ENCODE measurements around the gene KIF27. TPM values are rescaled to one million over a fixed set of nuclear protein-coding genes. Genes with fewer than 3 reads are reported as not detected.

Gene KIF27
- total and polyA plus RNA-seq, 10 of the 15 experiments (the other 5 are each of a cell fraction or from before 2014, with no cell fraction given): 0.64 to 3.3 (median 1.3) TPM

DNA sequence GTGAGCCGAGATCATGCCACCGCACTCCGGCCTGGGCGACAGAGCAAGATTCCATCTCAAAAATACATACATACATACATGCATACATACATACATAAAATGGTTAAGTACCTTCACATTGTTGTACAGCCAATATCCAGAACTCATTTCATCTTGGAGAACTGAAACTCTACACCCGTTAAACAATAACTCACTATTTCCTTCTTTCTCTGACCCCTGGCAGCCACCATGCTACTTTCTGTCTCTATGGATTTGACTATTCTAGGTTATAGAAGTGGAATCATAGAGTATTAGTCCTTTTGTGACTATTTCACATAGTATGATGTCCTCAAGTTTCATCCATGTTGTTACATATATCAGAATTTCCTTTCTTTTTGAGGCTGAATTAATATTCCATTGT lies 9.6 kb upstream of the KIF27 start:
- ATAC-seq (peak; percentile 38), FAIRE-seq (no peak), DNase-seq (ENCODE audit: low read depth, low spot score) (no peak)
- Histone ChIP-seq H3K9ac (ENCODE audit: control insufficient read depth, insufficient read depth, low read length) (no peak overlapping the region), H3K4me3 (no peak overlapping the region), H3K36me3 (ENCODE audit: control insufficient read depth in 2 of 2, insufficient read depth in 2 of 2, low read length in 1 of 2) (no peaks in the 10 kb centered on the region), H3K79me2 (ENCODE audit: control insufficient read depth, insufficient read depth, low read length) (no peaks in the 10 kb centered on the region), H3K27me3 (replicated peaks in 1 of 2; ENCODE audit: control insufficient read depth in 2 of 2, insufficient read depth in 2 of 2, low read length in 1 of 2) (no peaks in the 10 kb centered on the region), H3K4me2 (ENCODE audit: control insufficient read depth, insufficient read depth) (no peak overlapping the region), H3K4me1 (ENCODE audit: control insufficient read depth, insufficient read depth, low read length) (no peaks in the 10 kb centered on the region), H2AFZ (ENCODE audit: control insufficient read depth, low read depth, low read length) (no peak overlapping the region), H3K9me3 (replicated peaks; ENCODE audit: control insufficient read depth, insufficient read depth, low read length) (no peaks in the 10 kb centered on the region), H4K20me1 (ENCODE audit: control insufficient read depth, insufficient read depth) (no peaks in the 10 kb centered on the region), H3K27ac (ENCODE audit: control insufficient read depth, insufficient read depth) (no peak overlapping the region)
- ChIA-PET SMC1A (ENCODE audit: uncharacterized antibody, unreplicated experiment) (interaction anchor here (0.6 to 0.9 kb wide), 2 partner anchors 9 to 439 kb away, joined by 3 read pairs; no protein-coding TSS in a partner anchor), POLR2A (no interaction called here), CTCF (interaction anchor here (0.8 to 1.1 kb wide), 4 partner anchors 9 to 330 kb away, joined by 3 to 5 read pairs (median 4); partner anchors contain the start of gene KIF27), RAD21 (ENCODE audit: unreplicated experiment) (no interaction called here)
- 84% methylated on average over 5 of the region's 5 CpGs for WGBS (ENCODE audit: insufficient coverage, insufficient replicate concordance, low lambda C conversion rate, missing lambda C conversion rate)
- TF ChIP-seq IKZF1 (conservative IDR thresholded peaks at IDR 0.05) (0 out of 2 replicates have a peak, but pooled peaks have one; percentile 15), BHLHE40 (IDR thresholded peaks at IDR 0.05; ENCODE audit: borderline replicate concordance in 1 of 2, low read depth in 2 of 2, low read length in 1 of 2) (no peak), SREBF1 (IDR thresholded peaks at IDR 0.05; ENCODE audit: low read length) (no peak)
- in situ Hi-C loops (cut with MboI) (no loop called here), intact Hi-C loops (cut with micrococcal nuclease; ENCODE audit: unreplicated experiment) (no loop called here)
- no TSS peak for BruUV-seq (replicated peaks)

DNA sequence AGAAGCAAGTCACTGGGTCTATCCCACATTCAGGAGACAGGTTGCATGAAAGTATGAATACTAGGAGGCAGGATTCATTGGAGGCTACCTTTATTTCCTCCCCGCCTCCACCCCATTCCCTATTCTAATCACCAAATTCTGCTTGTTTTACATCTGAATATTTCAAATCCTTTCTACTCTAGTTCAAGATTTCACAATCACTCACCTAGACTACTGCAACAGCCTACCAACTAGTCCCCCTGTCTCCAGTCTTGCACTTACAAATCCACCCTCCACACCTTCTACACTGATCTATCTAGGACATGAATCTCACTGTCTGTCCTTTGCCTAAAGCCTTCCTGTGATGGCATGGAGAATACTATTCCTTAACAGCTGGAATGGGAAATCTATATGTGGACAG lies 6.4 kb upstream of the KIF27 start:
- no peak overlapping the region for H2AFZ ChIP-seq (ENCODE audit: control insufficient read depth, low read depth, low read length)
- no peak overlapping the region for H3K27ac ChIP-seq (ENCODE audit: control insufficient read depth, insufficient read depth)
- in situ Hi-C loops (cut with MboI): no loop called here
- DNase-seq (ENCODE audit: low read depth, low spot score) (no peak), FAIRE-seq (no peak), ATAC-seq (no peak)
- no peak overlapping the region for H3K4me2 ChIP-seq (ENCODE audit: control insufficient read depth, insufficient read depth)
- H4K20me1 ChIP-seq (ENCODE audit: control insufficient read depth, insufficient read depth): no peaks in the 10 kb centered on the region
- CTCF ChIA-PET: interaction anchor here (0.6 to 1.1 kb wide), 3 partner anchors 10 to 387 kb away, joined by 3 to 5 read pairs (median 4); no protein-coding TSS in a partner anchor
- no TSS peak for BruUV-seq (replicated peaks)
- RAD21 ChIA-PET (ENCODE audit: unreplicated experiment): no interaction called here
- H3K4me3 ChIP-seq: no peak overlapping the region
- no peaks in the 10 kb centered on the region for H3K9me3 ChIP-seq (replicated peaks; ENCODE audit: control insufficient read depth, insufficient read depth, low read length)
- no peaks in the 10 kb centered on the region for H3K79me2 ChIP-seq (ENCODE audit: control insufficient read depth, insufficient read depth, low read length)
- no peak overlapping the region for H3K9ac ChIP-seq (ENCODE audit: control insufficient read depth, insufficient read depth, low read length)
- SMC1A ChIA-PET (ENCODE audit: uncharacterized antibody, unreplicated experiment): interaction anchor here (0.6 to 1.0 kb wide), 2 partner anchors 26 to 438 kb away, joined by 3 to 5 read pairs; no protein-coding TSS in a partner anchor
- no peaks in the 10 kb centered on the region for H3K27me3 ChIP-seq (replicated peaks in 1 of 2; ENCODE audit: control insufficient read depth in 2 of 2, insufficient read depth in 2 of 2, low read length in 1 of 2)
- WGBS (ENCODE audit: insufficient coverage, insufficient replicate concordance, low lambda C conversion rate, missing lambda C conversion rate): 90% methylated on average over 1 of the region's 1 CpG
- H3K36me3 ChIP-seq (ENCODE audit: control insufficient read depth in 2 of 2, insufficient read depth in 2 of 2, low read length in 1 of 2): no peaks in the 10 kb centered on the region
- POLR2A ChIA-PET: no interaction called here
- no peaks in the 10 kb centered on the region; the same call in 1 of the 2 replicates for H3K4me1 ChIP-seq (ENCODE audit: control insufficient read depth, insufficient read depth, low read length)
- intact Hi-C loops (cut with micrococcal nuclease; ENCODE audit: unreplicated experiment): no loop called here
- TF ChIP-seq FOXM1 (IDR thresholded peaks at IDR 0.05; ENCODE audit: low read depth, low read length): no peak
- TF ChIP-seq CREB1 (IDR thresholded peaks at IDR 0.05; ENCODE audit: low read depth): no peak
- no peak for TF ChIP-seq SREBF2 (IDR thresholded peaks at IDR 0.05; ENCODE audit: low read length)
- no peak for TF ChIP-seq SMAD5 (IDR thresholded peaks at IDR 0.05; ENCODE audit: low read depth)
- TF ChIP-seq SRF (IDR thresholded peaks at IDR 0.05; ENCODE audit: low read depth in 2 of 2, low read length in 2 of 2): no peak
- TF ChIP-seq STAT1 (conservative IDR thresholded peaks at IDR 0.05): no peak
- TF ChIP-seq, protein P1, sequence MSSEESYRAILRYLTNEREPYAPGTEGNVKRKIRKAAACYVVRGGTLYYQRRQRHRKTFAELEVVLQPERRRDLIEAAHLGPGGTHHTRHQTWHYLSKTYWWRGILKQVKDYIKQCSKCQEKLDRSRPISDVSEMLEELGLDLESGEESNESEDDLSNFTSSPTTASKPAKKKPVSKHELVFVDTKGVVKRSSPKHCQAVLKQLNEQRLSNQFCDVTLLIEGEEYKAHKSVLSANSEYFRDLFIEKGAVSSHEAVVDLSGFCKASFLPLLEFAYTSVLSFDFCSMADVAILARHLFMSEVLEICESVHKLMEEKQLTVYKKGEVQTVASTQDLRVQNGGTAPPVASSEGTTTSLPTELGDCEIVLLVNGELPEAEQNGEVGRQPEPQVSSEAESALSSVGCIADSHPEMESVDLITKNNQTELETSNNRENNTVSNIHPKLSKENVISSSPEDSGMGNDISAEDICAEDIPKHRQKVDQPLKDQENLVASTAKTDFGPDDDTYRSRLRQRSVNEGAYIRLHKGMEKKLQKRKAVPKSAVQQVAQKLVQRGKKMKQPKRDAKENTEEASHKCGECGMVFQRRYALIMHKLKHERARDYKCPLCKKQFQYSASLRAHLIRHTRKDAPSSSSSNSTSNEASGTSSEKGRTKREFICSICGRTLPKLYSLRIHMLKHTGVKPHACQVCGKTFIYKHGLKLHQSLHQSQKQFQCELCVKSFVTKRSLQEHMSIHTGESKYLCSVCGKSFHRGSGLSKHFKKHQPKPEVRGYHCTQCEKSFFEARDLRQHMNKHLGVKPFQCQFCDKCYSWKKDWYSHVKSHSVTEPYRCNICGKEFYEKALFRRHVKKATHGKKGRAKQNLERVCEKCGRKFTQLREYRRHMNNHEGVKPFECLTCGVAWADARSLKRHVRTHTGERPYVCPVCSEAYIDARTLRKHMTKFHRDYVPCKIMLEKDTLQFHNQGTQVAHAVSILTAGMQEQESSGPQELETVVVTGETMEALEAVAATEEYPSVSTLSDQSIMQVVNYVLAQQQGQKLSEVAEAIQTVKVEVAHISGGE (CRISPR knock-in tag; IDR thresholded peaks at IDR 0.05): no peak
- TF ChIP-seq ZNF384 (IDR thresholded peaks at IDR 0.05; ENCODE audit: borderline replicate concordance, low read depth, low read length): no peak
- no peak for TF ChIP-seq TCF7 (IDR thresholded peaks at IDR 0.05; ENCODE audit: borderline replicate concordance)
- TF ChIP-seq CBX5 (IDR thresholded peaks at IDR 0.05; ENCODE audit: low read depth): no peak
- TF ChIP-seq SMAD1 (IDR thresholded peaks at IDR 0.05; ENCODE audit: low read depth, partially characterized antibody): no peak

All from GM12878 (cell line).